Parathyroid adenoma (tissue), 2 donors: Measurements from ENCODE around the gene CTH.

Experiments used
- H2AFZ ChIP-seq: fragments of 300-600 bp; sonication (generic); one replicate; pipeline ENCODE4 v1.7.0; 2017; ENCODE audit warnings: antibody characterized with exemption, mild to moderate bottlenecking
- H3K27ac ChIP-seq: fragments of 300-600 bp; sonication (generic); one replicate; pipeline ENCODE4 v1.7.0; 2017
- H3K27me3 ChIP-seq: fragments of 300-600 bp; sonication (generic); one replicate; pipeline ENCODE4 v1.7.0; 2017; ENCODE audit warnings: low read length; ENCODE audit not compliant: control insufficient read depth, insufficient read depth
- H3K36me3 ChIP-seq: fragments of 300-600 bp; sonication (generic); one replicate; pipeline ENCODE4 v1.7.0; 2017; ENCODE audit warnings: low read length; ENCODE audit not compliant: control insufficient read depth, insufficient read depth
- H3K4me1 ChIP-seq: fragments of 300-600 bp; sonication (generic); one replicate; pipeline ENCODE4 v1.7.0; 2017; ENCODE audit warnings: control low read depth
- H3K4me2 ChIP-seq: fragments of 300-600 bp; sonication (generic); one replicate; pipeline ENCODE4 v1.7.0; 2017; ENCODE audit warnings: low read length
- H3K4me3 ChIP-seq: fragments of 300-600 bp; sonication (generic); one replicate; pipeline ENCODE4 v1.7.0; 2017; ENCODE audit warnings: low read depth, low read length
- H3K79me2 ChIP-seq: fragments of 300-600 bp; sonication (generic); one replicate; pipeline ENCODE4 v1.7.0; 2017; ENCODE audit warnings: control low read depth
- H3K9ac ChIP-seq: fragments of 300-600 bp; sonication (generic); one replicate; pipeline ENCODE4 v1.7.0; 2017; ENCODE audit warnings: mild to moderate bottlenecking
- H3K9me3 ChIP-seq: fragments of 300-600 bp; sonication (generic); one replicate; pipeline ENCODE4 v1.7.0; 2017; ENCODE audit warnings: low read length; ENCODE audit not compliant: control insufficient read depth
- CTCF ChIP-seq: fragments of 300-600 bp; sonication (generic); IDR thresholded peaks from one replicate; pipeline ENCODE4 v1.7.0; 2017; ENCODE audit warnings: antibody characterized with exemption, mild to moderate bottlenecking
- donor health status: primary hyperparathyroidism.

The CTH gene

GRCh38 chr1:70420320-70420719 lies 9.3 kb downstream of the CTH start:
- Histone ChIP-seq H3K27me3 (no peaks in the 10 kb centered on the region), H3K9ac (no peak overlapping the region), H3K4me1 (no peaks in the 10 kb centered on the region), H3K9me3 (no peaks in the 10 kb centered on the region), H3K36me3 (no peaks in the 10 kb centered on the region), H3K79me2 (no peaks in the 10 kb centered on the region), H3K27ac (no peak overlapping the region), H3K4me3 (no peak overlapping the region), H2AFZ (no peak overlapping the region), H3K4me2 (no peak overlapping the region)
- no peak for TF ChIP-seq CTCF

GRCh38 chr1:70426154-70427131 lies 15.4 kb downstream of the CTH start:
- H3K9ac ChIP-seq, result no peak overlapping the region
- no peaks in the 10 kb centered on the region for H3K79me2 ChIP-seq
- H3K4me2 ChIP-seq, result no peak overlapping the region
- no peak overlapping the region for H2AFZ ChIP-seq
- H3K36me3 ChIP-seq, result no peaks in the 10 kb centered on the region
- no peaks in the 10 kb centered on the region for H3K9me3 ChIP-seq
- TF ChIP-seq CTCF, result no peak
- H3K27ac ChIP-seq, result no peak overlapping the region
- no peaks in the 10 kb centered on the region for H3K4me1 ChIP-seq
- no peaks in the 10 kb centered on the region for H3K27me3 ChIP-seq
- no peak overlapping the region for H3K4me3 ChIP-seq

GRCh38 chr1:70427976-70428375 lies 16.9 kb downstream of the CTH start:
- no peaks in the 10 kb centered on the region for H3K27me3 ChIP-seq
- no peak overlapping the region for H3K9ac ChIP-seq
- no peaks in the 10 kb centered on the region for H3K79me2 ChIP-seq
- H3K27ac ChIP-seq, result no peak overlapping the region
- no peak overlapping the region for H2AFZ ChIP-seq
- H3K4me3 ChIP-seq, result no peak overlapping the region
- H3K4me2 ChIP-seq, result no peak overlapping the region
- no peaks in the 10 kb centered on the region for H3K36me3 ChIP-seq
- H3K4me1 ChIP-seq, result no peaks in the 10 kb centered on the region
- no peak for TF ChIP-seq CTCF
- no peaks in the 10 kb centered on the region for H3K9me3 ChIP-seq

GRCh38 chr1:70429219-70429618 lies 18.2 kb downstream of the CTH start:
- H3K4me2 ChIP-seq, result no peak overlapping the region
- H3K9ac ChIP-seq, result no peak overlapping the region
- no peaks in the 10 kb centered on the region for H3K79me2 ChIP-seq
- no peaks in the 10 kb centered on the region for H3K27me3 ChIP-seq
- no peak overlapping the region for H3K4me3 ChIP-seq
- H3K27ac ChIP-seq, result no peak overlapping the region
- H2AFZ ChIP-seq, result no peak overlapping the region
- no peaks in the 10 kb centered on the region for H3K4me1 ChIP-seq
- no peak for TF ChIP-seq CTCF
- H3K36me3 ChIP-seq, result no peaks in the 10 kb centered on the region
- no peaks in the 10 kb centered on the region for H3K9me3 ChIP-seq

GRCh38 chr1:70429757-70430156 lies 18.7 kb downstream of the CTH start:
- Histone ChIP-seq H3K9me3 (no peaks in the 10 kb centered on the region), H3K36me3 (no peaks in the 10 kb centered on the region), H2AFZ (no peak overlapping the region), H3K4me3 (no peak overlapping the region), H3K4me1 (no peaks in the 10 kb centered on the region), H3K27ac (no peak overlapping the region), H3K27me3 (no peaks in the 10 kb centered on the region), H3K9ac (no peak overlapping the region), H3K4me2 (no peak overlapping the region), H3K79me2 (no peaks in the 10 kb centered on the region)
- TF ChIP-seq CTCF, result no peak
